ENCODE measurements around the gene ANKRD11.
A peak's percentile ranks its signal among the peaks of the same experiment; 100 is the strongest.

Gene ANKRD11

DNA sequence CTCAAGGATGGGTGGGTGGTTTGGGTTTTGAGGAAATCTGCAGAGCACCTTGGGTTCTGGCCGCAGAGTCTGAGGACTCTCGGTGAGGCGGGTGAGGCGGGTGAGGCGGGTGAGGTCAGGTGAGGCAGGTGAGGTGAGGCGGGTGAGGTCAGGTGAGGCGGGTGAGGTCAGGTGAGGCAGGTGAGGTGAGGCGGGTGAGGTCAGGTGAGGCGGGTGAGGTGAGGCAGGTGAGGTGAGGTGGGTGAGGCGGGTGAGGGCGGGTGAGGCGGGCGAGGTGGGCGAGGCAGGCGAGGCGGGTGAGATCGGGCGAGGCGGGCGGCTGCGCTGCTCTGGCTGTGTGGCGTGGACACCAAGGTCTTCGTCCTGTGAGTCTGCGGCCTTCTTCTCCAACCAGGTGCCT, 46.0 kb upstream of the ANKRD11 start:
- no peak overlapping the region for H4K8ac ChIP-seq (ENCODE audit: low read depth, low read length)
- no peak for DNase-seq (ENCODE audit: low spot score)
- no peak overlapping the region for H3K18ac ChIP-seq (ENCODE audit: low read length)
- peaks cover 25% of the 10 kb centered on the region for H3K79me1 ChIP-seq (ENCODE audit: low read depth, low read length)
- H2BK12ac ChIP-seq (ENCODE audit: low read length), result no peak overlapping the region
- no peak overlapping the region for H2AFZ ChIP-seq (ENCODE audit: low read length)
- H2AK5ac ChIP-seq (ENCODE audit: low read depth, low read length), result no peak overlapping the region
- H3K36me3 ChIP-seq (replicated peaks in 1 of 2; ENCODE audit: control insufficient read depth in 2 of 2, insufficient read depth in 2 of 2, low read length in 2 of 2), result peaks cover 53 to 91% of the 10 kb centered on the region in 2 donors
- H3K4me2 ChIP-seq (ENCODE audit: insufficient read depth, low read length, poor library complexity, severe bottlenecking), result no peak overlapping the region
- no peak overlapping the region for H2BK15ac ChIP-seq (ENCODE audit: low read length)
- no peaks in the 10 kb centered on the region for H3K9me3 ChIP-seq (replicated peaks in 1 of 2; ENCODE audit: control insufficient read depth in 2 of 2, insufficient read depth in 1 of 2, low read depth in 1 of 2, low read length in 2 of 2)
- H3K14ac ChIP-seq (ENCODE audit: low read length), result no peak overlapping the region
- no peak overlapping the region for H3K27ac ChIP-seq (replicated peaks; ENCODE audit: low read length)
- no CpG with 5 or more reads among the region's 24 CpGs for WGBS, 2 donors (ENCODE audit: extremely low coverage in 2 of 2, insufficient read length in 2 of 2, insufficient replicate concordance in 1 of 2)
- H2BK120ac ChIP-seq (ENCODE audit: low read depth, low read length), result no peak overlapping the region
- H3K27me3 ChIP-seq (ENCODE audit: control insufficient read depth in 3 of 3, insufficient read depth in 3 of 3, low read depth in 1 of 3, low read length in 3 of 3), result no peaks in the 10 kb centered on the region
- H4K91ac ChIP-seq (ENCODE audit: low read depth, low read length, poor library complexity), result no peak overlapping the region
- H3K4ac ChIP-seq (ENCODE audit: low read length), result no peak overlapping the region
- H3K4me1 ChIP-seq (ENCODE audit: control insufficient read depth in 2 of 2, insufficient read depth in 1 of 2, low read depth in 1 of 2, low read length in 2 of 2), result no peaks in the 10 kb centered on the region
- no peak overlapping the region for H2BK5ac ChIP-seq (ENCODE audit: low read length)
- no peak overlapping the region for H3K23ac ChIP-seq (ENCODE audit: low read depth, low read length, poor library complexity)
- H3K4me3 ChIP-seq (ENCODE audit: low read length in 2 of 2), result no peak overlapping the region
- H3K9ac ChIP-seq (ENCODE audit: low read depth, low read length, poor library complexity), result no peak overlapping the region

- H2BK15ac ChIP-seq (ENCODE audit: low read length), result no peak overlapping the region
- no peak overlapping the region for H4K91ac ChIP-seq (ENCODE audit: low read depth, low read length, poor library complexity)
- peaks cover 56 to 88% of the 10 kb centered on the region in 2 donors for H3K36me3 ChIP-seq (replicated peaks in 1 of 2; ENCODE audit: control insufficient read depth in 2 of 2, insufficient read depth in 2 of 2, low read length in 2 of 2)
- no peak overlapping the region for H4K8ac ChIP-seq (ENCODE audit: low read depth, low read length)
- H3K27me3 ChIP-seq (ENCODE audit: control insufficient read depth in 3 of 3, insufficient read depth in 3 of 3, low read depth in 1 of 3, low read length in 3 of 3), result no peaks in the 10 kb centered on the region
- no peak overlapping the region for H3K4me3 ChIP-seq (ENCODE audit: low read length in 2 of 2)
- no peak overlapping the region for H3K18ac ChIP-seq (ENCODE audit: low read length)
- no peak overlapping the region for H2BK5ac ChIP-seq (ENCODE audit: low read length)
- H3K4me1 ChIP-seq (ENCODE audit: control insufficient read depth in 2 of 2, insufficient read depth in 1 of 2, low read depth in 1 of 2, low read length in 2 of 2), result no peaks in the 10 kb centered on the region
- no peaks in the 10 kb centered on the region for H3K9me3 ChIP-seq (replicated peaks in 1 of 2; ENCODE audit: control insufficient read depth in 2 of 2, insufficient read depth in 1 of 2, low read depth in 1 of 2, low read length in 2 of 2)
- H2BK120ac ChIP-seq (ENCODE audit: low read depth, low read length), result no peak overlapping the region
- H3K27ac ChIP-seq (replicated peaks; ENCODE audit: low read length), result no peak overlapping the region
- no peak overlapping the region for H2AK5ac ChIP-seq (ENCODE audit: low read depth, low read length)
- no peak overlapping the region for H3K14ac ChIP-seq (ENCODE audit: low read length)
- H3K4me2 ChIP-seq (ENCODE audit: insufficient read depth, low read length, poor library complexity, severe bottlenecking), result no peak overlapping the region
- H3K4ac ChIP-seq (ENCODE audit: low read length), result no peak overlapping the region
- no peak overlapping the region for H3K23ac ChIP-seq (ENCODE audit: low read depth, low read length, poor library complexity)
- no peak for DNase-seq (ENCODE audit: low spot score)
- no peak overlapping the region for H2BK12ac ChIP-seq (ENCODE audit: low read length)
- no peak overlapping the region for H2AFZ ChIP-seq (ENCODE audit: low read length)
- WGBS, 2 donors (ENCODE audit: extremely low coverage in 2 of 2, insufficient read length in 2 of 2, insufficient replicate concordance in 1 of 2), result no CpG with 5 or more reads among the region's 11 CpGs
- no peak overlapping the region for H3K9ac ChIP-seq (ENCODE audit: low read depth, low read length, poor library complexity)
- peaks cover 23% of the 10 kb centered on the region for H3K79me1 ChIP-seq (ENCODE audit: low read depth, low read length)
These were observed 43.9 kb upstream of the ANKRD11 start for GRCh38 chr16:89534252-89534756.

DNA sequence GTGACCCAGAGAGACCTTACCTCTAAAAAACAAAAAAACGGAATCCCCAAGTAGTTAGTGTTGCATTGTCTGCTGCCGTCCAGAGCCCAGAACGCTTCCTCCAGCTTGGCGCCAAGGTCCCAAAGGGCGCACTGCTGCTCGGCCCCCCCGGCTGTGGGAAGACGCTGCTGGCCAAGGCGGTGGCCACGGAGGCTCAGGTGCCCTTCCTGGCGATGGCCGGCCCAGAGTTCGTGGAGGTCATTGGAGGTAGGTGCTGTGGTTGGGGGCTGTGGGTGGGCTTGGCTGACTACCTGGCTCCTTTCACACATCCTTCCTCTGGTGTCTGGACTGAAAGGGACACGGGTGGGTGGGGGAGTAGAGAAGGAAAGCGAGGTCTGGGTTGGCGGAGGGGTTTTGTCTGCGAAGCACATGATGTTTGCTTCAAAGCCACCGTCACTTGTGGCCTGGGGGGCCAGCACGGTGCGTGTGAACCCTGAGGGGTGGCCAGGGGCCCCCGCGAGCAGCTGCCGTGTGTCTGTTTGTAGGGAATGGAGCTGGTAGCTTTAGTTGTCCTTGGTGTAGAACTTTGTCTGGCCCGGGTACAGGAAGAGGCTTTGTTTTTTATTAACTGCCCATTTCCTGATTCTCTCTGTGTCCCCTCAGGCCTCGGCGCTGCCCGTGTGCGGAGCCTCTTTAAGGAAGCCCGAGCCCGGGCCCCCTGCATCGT, 41.6 kb upstream of the ANKRD11 start:
- H3K4ac ChIP-seq (ENCODE audit: low read length), result no peak overlapping the region
- H2AK5ac ChIP-seq (ENCODE audit: low read depth, low read length), result no peak overlapping the region
- no peaks in the 10 kb centered on the region for H3K9me3 ChIP-seq (replicated peaks in 1 of 2; ENCODE audit: control insufficient read depth in 2 of 2, insufficient read depth in 1 of 2, low read depth in 1 of 2, low read length in 2 of 2)
- H3K23ac ChIP-seq (ENCODE audit: low read depth, low read length, poor library complexity), result no peak overlapping the region
- H3K18ac ChIP-seq (ENCODE audit: low read length), result no peak overlapping the region
- no peak overlapping the region for H4K8ac ChIP-seq (ENCODE audit: low read depth, low read length)
- WGBS, 2 donors (ENCODE audit: extremely low coverage in 2 of 2, insufficient read length in 2 of 2, insufficient replicate concordance in 1 of 2), result no CpG with 5 or more reads among the region's 31 CpGs
- no peak overlapping the region for H3K14ac ChIP-seq (ENCODE audit: low read length)
- no peak overlapping the region for H3K4me3 ChIP-seq (ENCODE audit: low read length in 2 of 2)
- H3K4me2 ChIP-seq (ENCODE audit: insufficient read depth, low read length, poor library complexity, severe bottlenecking), result no peak overlapping the region
- no peak overlapping the region for H3K27ac ChIP-seq (replicated peaks; ENCODE audit: low read length)
- H2BK120ac ChIP-seq (ENCODE audit: low read depth, low read length), result no peak overlapping the region
- no peak overlapping the region for H2BK15ac ChIP-seq (ENCODE audit: low read length)
- H3K27me3 ChIP-seq (ENCODE audit: control insufficient read depth in 3 of 3, insufficient read depth in 3 of 3, low read depth in 1 of 3, low read length in 3 of 3), result no peaks in the 10 kb centered on the region
- no peak overlapping the region for H3K9ac ChIP-seq (ENCODE audit: low read depth, low read length, poor library complexity)
- no peak for DNase-seq (ENCODE audit: low spot score)
- H4K91ac ChIP-seq (ENCODE audit: low read depth, low read length, poor library complexity), result no peak overlapping the region
- no peak overlapping the region for H2AFZ ChIP-seq (ENCODE audit: low read length)
- H3K4me1 ChIP-seq (ENCODE audit: control insufficient read depth in 2 of 2, insufficient read depth in 1 of 2, low read depth in 1 of 2, low read length in 2 of 2), result no peaks in the 10 kb centered on the region
- H3K79me1 ChIP-seq (ENCODE audit: low read depth, low read length), result peaks cover 21% of the 10 kb centered on the region
- H3K36me3 ChIP-seq (replicated peaks in 1 of 2; ENCODE audit: control insufficient read depth in 2 of 2, insufficient read depth in 2 of 2, low read length in 2 of 2), result peaks cover 57 to 90% of the 10 kb centered on the region in 2 donors
- no peak overlapping the region for H2BK12ac ChIP-seq (ENCODE audit: low read length)
- no peak overlapping the region for H2BK5ac ChIP-seq (ENCODE audit: low read length)

DNA sequence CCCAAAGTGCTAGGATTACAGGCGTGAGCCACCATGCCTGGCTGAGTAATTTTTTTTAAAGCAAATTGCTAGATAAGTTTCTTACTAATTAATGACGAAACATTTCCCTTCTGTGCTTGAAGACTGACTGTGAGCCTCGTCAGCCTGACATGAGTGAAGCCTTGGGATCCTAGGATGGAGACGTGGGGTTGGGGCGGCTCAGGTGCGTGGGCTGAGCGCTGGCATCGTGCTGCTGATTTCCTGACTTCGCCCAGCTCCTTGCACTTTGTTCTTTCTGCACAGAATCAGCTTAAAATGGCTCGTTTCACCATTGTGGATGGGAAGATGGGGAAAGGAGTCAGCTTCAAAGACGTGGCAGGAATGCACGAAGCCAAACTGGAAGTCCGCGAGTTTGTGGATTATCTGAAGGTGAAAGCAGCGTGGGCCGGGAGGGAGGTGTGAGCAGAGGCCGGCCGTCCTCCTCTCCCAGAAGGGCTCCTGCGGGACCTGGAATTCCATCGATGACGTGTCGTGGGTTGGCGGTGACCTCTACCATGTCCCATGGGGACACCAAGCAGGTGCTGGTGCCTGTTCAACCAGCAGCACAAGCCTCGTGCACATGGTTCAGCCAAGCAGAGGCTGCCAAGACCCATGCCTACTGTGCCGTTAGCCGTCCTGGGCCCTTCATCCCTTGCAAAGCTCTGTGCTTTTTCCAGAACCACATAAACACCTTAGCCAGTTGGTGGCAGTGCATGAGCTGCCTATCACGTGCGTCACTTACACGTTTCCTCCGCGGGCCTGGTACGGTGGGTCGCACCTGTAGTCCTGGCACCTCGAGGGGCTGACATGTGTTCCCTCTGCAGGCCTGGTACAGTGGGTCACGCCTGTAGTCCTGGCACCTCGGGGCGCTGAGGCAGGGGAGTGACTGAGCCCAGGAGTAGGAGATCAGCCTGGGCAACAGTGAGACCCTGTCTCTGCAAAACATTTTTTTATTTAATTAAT, 40.3 kb upstream of the ANKRD11 start:
- Histone ChIP-seq H3K14ac (ENCODE audit: low read length) (no peak overlapping the region), H3K4me3 (ENCODE audit: low read length in 2 of 2) (peak overlapping the region in 1 of 2 donors; percentile 36), H3K4ac (ENCODE audit: low read length) (no peak overlapping the region), H3K4me1 (ENCODE audit: control insufficient read depth in 2 of 2, insufficient read depth in 1 of 2, low read depth in 1 of 2, low read length in 2 of 2) (no peaks in the 10 kb centered on the region), H3K4me2 (ENCODE audit: insufficient read depth, low read length, poor library complexity, severe bottlenecking) (no peak overlapping the region), H2BK120ac (ENCODE audit: low read depth, low read length) (no peak overlapping the region), H4K91ac (ENCODE audit: low read depth, low read length, poor library complexity) (no peak overlapping the region), H2AK5ac (ENCODE audit: low read depth, low read length) (no peak overlapping the region), H3K36me3 (replicated peaks in 1 of 2; ENCODE audit: control insufficient read depth in 2 of 2, insufficient read depth in 2 of 2, low read length in 2 of 2) (peaks cover 58 to 95% of the 10 kb centered on the region in 2 donors), H2BK12ac (ENCODE audit: low read length) (no peak overlapping the region), H3K27ac (replicated peaks; ENCODE audit: low read length) (no peak overlapping the region), H2BK5ac (ENCODE audit: low read length) (no peak overlapping the region), H3K9ac (ENCODE audit: low read depth, low read length, poor library complexity) (peak overlapping the region; percentile 24), H3K23ac (ENCODE audit: low read depth, low read length, poor library complexity) (no peak overlapping the region), H3K9me3 (replicated peaks in 1 of 2; ENCODE audit: control insufficient read depth in 2 of 2, insufficient read depth in 1 of 2, low read depth in 1 of 2, low read length in 2 of 2) (no peaks in the 10 kb centered on the region), H2BK15ac (ENCODE audit: low read length) (no peak overlapping the region), H3K18ac (ENCODE audit: low read length) (no peak overlapping the region), H2AFZ (ENCODE audit: low read length) (no peak overlapping the region), H3K79me1 (ENCODE audit: low read depth, low read length) (peaks cover 16% of the 10 kb centered on the region), H3K27me3 (ENCODE audit: control insufficient read depth in 3 of 3, insufficient read depth in 3 of 3, low read depth in 1 of 3, low read length in 3 of 3) (no peaks in the 10 kb centered on the region), H4K8ac (ENCODE audit: low read depth, low read length) (peak overlapping the region; percentile 52)
- DNase-seq (ENCODE audit: low spot score), result no peak
- WGBS, 2 donors (ENCODE audit: extremely low coverage in 2 of 2, insufficient read length in 2 of 2, insufficient replicate concordance in 1 of 2), result no CpG with 5 or more reads among the region's 37 CpGs
